HG03135 (cell line): ENCODE measurements around the gene CNGB1.
"Not testable (repeated sequence)": the region's sequence is repeated elsewhere in the genome, so short reads cannot be mapped to it uniquely, and the experiment has no call there.

Source experiments
- ATAC-seq: cut with Tn5 transposase; IDR thresholded peaks from one replicate; pipeline ENCODE4 v1.9.1; 2021; ENCODE audit warnings: mild to moderate bottlenecking, moderate library complexity; ENCODE audit not compliant: unreplicated experiment

The CNGB1 gene

DNA sequence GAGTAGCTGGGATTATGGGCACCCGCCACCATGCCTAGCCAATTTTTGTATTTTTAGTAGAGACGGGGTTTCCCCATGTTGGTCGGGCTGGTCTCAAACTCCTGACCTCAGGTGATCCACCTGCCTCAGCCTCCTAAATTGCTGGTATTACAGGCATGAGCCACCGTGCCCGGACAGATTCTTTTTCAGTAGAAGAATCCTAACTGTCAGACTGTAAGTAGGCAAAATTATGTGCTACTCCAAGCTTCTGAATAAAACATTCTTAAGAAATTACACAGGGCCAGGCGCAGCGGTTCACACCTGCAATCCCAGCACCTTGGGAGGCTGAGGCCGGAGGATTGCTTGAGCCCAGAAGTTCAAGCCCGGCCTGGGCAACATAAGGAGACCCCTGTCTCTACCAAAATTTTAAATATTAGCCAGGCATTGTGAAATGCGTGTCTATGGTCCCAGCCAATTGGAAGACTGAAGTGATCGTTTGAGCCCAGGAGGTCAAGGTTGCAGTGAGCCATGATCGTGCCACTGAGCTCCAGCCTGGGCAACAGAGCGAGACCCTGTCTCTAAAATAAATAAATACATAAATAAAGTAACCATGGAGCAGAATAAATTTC, 101.9 kb downstream of the CNGB1 start:
- ATAC-seq, result no peak

- ATAC-seq, result no peak
Observed at GRCh38 chr16:57867000-57867561, 103.8 kb downstream of the CNGB1 start.

- no peak for ATAC-seq
Observed at GRCh38 chr16:57866529-57866918, 104.4 kb downstream of the CNGB1 start.

DNA sequence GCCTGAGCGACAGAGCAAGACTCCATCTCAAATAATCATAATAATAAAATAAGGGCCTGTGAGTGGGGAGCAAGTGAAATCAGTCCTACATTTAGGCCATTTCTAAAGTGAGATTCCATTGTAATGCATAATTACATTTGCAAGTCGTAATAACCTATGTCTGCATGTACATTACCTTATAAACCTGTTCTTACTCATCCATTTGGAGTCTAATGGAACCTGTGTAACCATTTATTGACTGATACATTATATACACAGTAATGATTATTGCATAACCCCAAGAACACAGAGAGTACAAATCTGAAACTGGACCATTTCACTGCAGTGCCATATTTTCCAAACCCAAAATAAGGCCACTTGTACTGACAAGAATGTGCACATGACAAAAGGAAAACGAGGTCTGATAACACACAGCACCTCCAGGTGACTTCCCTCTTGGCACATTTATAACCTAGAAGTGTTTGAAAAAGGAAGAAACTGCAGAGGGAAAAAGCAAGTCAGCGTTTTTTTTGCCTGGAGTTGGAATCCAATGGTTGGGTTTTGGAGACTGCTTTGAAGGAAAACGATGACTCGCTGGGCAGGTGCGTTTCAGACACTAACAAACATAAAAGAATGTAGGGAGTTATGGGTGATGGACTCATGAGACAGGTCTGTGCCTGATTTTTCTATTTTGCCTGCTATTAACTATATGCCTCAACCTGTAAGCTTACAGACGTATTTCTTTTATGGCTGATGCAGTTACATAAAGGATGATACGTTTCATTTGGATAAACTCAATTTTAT, 105.0 kb downstream of the CNGB1 start:
- no peak for ATAC-seq

- no peak for ATAC-seq
Observed at GRCh38 chr16:57863434-57864160, 107.3 kb downstream of the CNGB1 start.

DNA sequence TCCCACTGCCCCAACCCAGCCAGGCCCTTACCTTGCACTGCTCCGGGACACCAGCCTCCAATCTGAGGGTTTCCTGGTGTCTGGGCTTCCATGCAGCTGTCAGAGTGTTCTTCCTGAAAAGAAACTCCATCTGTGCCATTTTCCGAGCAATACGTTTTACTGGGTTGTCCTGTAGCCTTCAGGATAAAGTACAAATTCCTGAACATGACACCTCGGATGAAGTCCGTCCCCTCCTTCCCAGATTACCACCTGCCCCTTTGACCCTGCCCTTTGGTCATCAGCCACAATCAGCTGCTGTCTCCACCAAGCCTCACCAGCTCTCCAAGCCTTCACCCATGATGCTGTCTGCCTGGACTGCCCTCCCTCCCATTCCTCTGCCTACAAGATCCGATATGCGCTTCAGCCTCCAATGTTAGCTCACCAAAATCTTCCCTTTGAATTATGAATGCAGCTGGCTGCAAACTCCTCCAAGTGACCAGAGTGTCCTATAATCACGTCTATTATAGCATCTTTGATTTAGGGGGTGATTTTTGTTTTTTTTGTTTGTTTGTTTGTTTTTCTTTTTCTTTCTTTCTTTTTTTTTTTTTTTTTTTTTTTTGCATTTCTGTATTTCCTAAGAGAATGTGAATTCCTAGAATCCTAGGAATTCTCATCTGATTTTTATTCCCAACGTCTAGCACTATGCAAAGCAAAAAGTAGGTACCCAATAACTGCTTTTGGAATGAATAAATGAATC, 108.1 kb downstream of the CNGB1 start:
- no peak for ATAC-seq

DNA sequence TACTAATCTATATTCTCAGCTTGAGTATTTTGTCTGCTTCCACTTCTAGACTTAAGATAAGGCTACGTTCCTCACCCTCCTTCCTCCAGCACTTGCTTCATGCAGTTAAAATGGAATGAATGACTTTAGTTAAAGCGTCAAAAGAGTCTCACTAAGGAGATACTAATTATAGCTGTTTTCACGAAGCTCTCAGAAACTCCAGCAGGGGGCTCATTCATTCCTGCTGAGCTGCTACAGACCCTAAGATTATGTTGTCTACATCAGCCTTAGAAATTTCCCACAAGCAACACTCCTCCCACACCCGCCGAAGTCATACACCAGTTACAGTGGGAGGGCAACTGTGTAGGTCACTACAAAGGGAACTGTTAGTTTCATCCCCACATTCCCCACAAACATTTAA, 111.6 kb downstream of the CNGB1 start:
- no peak for ATAC-seq

GRCh38 chr16:57858635-57859034, 112.3 kb downstream of the CNGB1 start:
- no peak for ATAC-seq

- not testable (repeated sequence) for ATAC-seq
Observed at GRCh38 chr16:57857991-57858390, 112.9 kb downstream of the CNGB1 start.

DNA sequence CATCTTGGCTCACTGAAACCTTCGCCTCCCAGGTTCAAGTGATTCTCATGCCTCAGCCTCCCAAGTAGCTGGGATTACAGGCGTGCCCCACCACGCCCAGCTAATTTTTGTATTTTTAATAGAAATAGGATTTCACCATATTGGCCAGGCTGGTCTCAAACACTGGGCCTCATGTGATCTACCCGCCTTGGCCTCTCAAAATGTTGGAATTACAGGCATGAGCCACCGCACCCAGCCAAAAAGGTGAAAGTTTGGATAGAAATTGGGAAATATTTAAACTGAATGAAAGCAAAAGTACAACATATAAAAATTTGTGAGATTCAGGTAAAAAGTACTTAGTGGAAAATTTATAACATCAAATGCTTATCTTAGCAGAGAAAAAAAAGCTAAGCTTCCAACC, 115.7 kb downstream of the CNGB1 start:
- ATAC-seq, result no peak

DNA sequence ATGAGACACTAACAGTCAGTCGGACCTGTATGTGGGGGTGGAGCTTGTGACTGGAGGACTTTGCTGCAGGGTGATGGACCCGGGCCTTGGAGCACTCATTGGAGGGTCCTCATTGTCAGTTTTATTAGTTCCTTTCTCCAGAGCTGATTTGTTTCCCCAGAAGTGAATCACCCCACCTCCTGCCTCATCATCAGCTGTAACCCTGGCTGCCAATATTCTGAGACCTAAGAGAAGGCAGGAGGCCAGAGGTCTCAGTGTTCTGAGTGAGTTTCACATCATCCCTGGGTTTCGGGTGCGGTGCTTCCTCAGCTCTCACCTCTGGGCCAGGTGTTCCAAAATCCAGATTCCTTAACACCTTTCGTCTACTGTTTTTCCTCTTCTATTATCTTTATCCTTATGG, 118.7 kb downstream of the CNGB1 start:
- ATAC-seq, result no peak

- ATAC-seq, result no peak
Observed at GRCh38 chr16:57848181-57848580, 122.7 kb downstream of the CNGB1 start.

DNA sequence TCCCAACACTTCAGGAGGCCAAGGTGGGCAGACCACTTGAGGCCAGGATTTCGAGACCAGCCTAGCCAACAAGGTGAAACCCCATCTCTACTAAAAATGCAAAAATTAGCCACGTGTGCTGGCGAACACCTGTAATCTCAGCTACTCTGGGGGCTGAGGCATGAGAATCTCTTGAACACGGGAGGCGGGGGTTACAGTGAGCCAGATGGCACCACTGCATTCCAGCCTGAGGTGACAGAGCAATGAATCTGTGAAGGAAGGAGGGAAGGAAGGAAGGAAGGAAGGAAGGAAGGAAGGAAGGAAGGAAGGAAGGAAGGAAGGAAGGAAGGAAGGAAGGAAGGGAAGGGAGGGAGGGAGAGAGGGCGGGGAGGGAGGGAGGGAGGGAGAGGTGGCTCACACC, 124.0 kb downstream of the CNGB1 start:
- ATAC-seq, result not testable (repeated sequence)

DNA sequence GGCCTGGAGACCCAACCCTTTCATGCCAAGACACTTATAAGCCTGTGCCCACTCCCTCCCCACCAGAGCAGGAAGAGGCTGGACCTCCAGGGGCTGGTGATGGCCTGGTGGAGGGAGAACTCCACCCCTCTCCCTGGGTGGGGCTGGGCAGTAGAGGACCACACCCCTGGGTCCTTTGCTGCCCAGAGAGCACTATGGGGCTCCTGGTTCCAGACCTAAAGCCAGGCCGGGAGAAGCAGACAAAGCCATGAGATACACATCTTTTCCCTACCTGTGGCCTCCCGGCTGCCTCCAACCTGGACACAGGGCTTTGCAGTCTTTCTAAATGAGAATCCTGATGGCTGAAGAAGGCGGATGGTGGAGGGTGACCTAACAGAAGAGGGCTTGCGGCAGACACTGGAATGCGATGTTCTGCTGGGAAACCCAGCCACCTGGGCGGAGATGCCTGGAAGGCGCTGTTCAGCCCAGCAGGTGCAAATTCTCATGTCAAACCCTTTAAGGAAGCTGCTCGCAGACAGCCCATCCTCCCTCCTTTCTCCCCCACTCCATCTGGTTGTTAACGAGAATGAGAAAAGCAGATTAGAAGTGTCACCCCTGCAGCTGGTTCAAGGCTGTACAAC, 124.7 kb downstream of the CNGB1 start:
- no peak for ATAC-seq

DNA sequence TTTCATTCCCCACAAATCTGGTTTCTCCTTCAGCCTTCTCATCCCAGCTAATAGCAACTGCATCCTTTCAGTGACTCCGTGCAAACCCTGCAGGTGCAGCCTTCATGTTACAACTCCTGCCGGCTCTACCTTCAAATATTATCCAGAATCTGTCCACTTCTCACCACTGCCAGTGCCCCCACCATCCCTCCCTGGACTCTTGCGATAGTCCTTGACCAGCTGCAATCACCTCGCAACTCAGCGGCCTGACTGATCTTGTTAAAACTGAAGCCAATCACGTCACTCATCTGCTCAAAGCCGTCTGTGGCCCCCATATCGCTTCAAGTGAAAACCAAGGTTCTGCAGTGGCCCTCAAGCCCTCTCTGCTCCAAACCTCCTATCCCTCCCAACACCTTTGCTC, 125.8 kb downstream of the CNGB1 start:
- ATAC-seq, result no peak

GRCh38 chr16:57844416-57845030, 126.4 kb downstream of the CNGB1 start:
- ATAC-seq, result no peak

DNA sequence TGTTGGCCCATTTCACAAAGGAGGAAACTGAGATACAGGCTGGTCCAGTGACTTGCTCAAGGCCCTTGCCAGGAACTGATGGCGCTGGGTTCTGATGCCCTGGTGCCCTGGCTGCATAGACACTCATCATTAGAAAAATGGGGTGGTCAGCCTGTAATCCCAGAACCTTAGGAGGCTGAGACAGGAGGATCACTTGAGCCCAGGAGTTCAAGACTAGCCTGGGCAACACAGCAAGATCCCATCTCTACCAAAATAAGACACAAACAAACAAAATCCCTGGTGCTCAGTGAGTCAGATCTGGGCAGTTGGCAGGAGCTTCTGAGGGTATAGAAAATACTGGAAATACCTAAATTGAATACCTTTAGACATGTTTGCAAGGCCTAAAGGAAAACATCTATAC, 127.5 kb downstream of the CNGB1 start:
- no peak for ATAC-seq

GRCh38 chr16:57842601-57843000, 128.3 kb downstream of the CNGB1 start:
- no peak for ATAC-seq

DNA sequence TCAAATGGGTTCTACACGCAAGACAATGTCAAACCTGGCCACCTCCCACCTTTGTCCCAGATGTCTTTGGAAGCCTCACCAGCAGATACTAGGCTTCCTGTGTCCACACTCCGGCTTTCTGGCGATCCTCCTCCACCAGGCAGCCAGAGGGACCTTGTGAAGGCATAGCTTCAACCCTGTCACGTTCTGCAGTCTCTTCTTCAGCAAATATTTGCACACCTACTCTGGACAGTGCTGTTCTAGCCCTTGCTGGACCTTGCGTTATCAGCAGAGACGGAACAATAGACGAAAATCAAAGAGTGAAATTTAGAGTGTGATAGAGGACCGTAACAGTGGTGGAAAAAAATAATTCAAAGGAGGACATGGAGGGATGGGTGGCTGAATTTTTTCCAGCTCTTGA, 130.1 kb downstream of the CNGB1 start:
- no peak for ATAC-seq

DNA sequence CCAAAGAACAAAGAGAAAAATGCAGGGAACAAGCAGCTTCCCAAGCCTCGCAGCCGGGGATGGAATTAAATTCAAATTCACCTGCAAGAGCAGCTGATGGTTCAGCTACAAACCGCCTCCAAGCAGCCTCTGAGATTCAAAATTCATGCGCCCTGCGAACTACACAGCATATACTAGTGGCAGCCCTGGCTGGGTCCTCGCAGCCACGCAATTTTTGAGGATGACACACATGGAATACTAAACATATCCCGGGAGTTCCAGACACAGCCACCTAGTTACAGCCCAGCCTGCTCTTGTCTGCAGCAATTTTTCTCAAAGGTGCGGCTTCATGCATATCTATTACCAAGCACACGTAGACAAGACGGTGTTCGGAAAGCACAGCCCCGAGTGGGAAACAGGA, 132.8 kb downstream of the CNGB1 start:
- ATAC-seq, result no peak
